AG04450 (cell line): ENCODE results near the gene ZNF48. TPM values are rescaled to one million over a fixed set of nuclear protein-coding genes. Genes with fewer than 3 reads are reported as not detected.

Experiments
- CTCF ChIA-PET: fragments of 300-600, 350-600 bp; formaldehyde crosslinking; extraction: SDS; loops from one replicate; lab custom pipeline; 2022; ENCODE audit warnings: antibody characterized with exemption, inconsistent platforms; lab: Charles Lee
- POLR2A ChIA-PET: fragments of 350-600 bp; formaldehyde crosslinking; extraction: SDS; loops from one replicate; lab custom pipeline; 2021; ENCODE audit warnings: antibody characterized with exemption, inconsistent platforms; lab: Yijun Ruan, JAX
- DNase-seq: peaks from one replicate; pipeline ENCODE4 v3.0.0-alpha.2; 2011; ENCODE audit warnings: low read depth, low spot score
- H3K27ac ChIP-seq: one replicate; pipeline ENCODE4 v1.5.1; 2012; ENCODE audit warnings: low read depth, low read length, control low read depth
- H3K27me3 ChIP-seq: one replicate; pipeline ENCODE4 v1.6.0; 2012; ENCODE audit warnings: low read length; ENCODE audit not compliant: control insufficient read depth, insufficient read depth
- H3K4me3 ChIP-seq: 2 replicates; pipeline ENCODE4 v1.5.1; 2011; ENCODE audit warnings: mild to moderate bottlenecking, low read depth, low read length, control low read depth
- H3K9me3 ChIP-seq: 2 replicates; pipeline ENCODE4 v1.5.1; 2012; ENCODE audit warnings: low read length; ENCODE audit not compliant: control insufficient read depth, insufficient read depth
- CTCF ChIP-seq: IDR thresholded peaks from 2 replicates; pipeline ENCODE4 v1.5.1; 2011; ENCODE audit warnings: low read depth, low read length, control low read depth, inconsistent platforms
- polyA plus RNA-seq: library from polyadenylated mRNA; depleted of rRNA; stranded (reverse); fragments of >200 nt; gene quantifications from 2 replicates; pipeline ENCODE4 v1.2.3, GENCODE V29; 2011; rRNA removed
- small RNA-seq: library from RNA; depleted of rRNA; stranded (forward); fragments of <200 nt; gene quantifications from one replicate; pipeline ENCODE3, GENCODE V24; 2012; ENCODE audit warnings: low read depth; ENCODE audit not compliant: insufficient read length

The ZNF48 gene
- polyA plus RNA-seq, 1 experiment, result 4.3 TPM

GRCh38 chr16:30447512-30448226 lies 52.4 kb downstream of the ZNF48 start:
- TF ChIP-seq CTCF, result no peak
- DNase-seq, result no peak
- Histone ChIP-seq H3K9me3 (peaks cover 6% of the 10 kb centered on the region), H3K4me3 (no peak overlapping the region), H3K27ac (no peak overlapping the region), H3K27me3 (peaks cover 10% of the 10 kb centered on the region)
- POLR2A ChIA-PET, result interaction anchor here (0.7 kb wide), 1 partner anchor 8 kb away, joined by 3 read pairs; no protein-coding TSS in a partner anchor
- CTCF ChIA-PET, result interaction anchor here (0.6 to 1.6 kb wide), 4 partner anchors 74 to 181 kb away, joined by 3 to 10 read pairs (median 4); no protein-coding TSS in a partner anchor

DNA sequence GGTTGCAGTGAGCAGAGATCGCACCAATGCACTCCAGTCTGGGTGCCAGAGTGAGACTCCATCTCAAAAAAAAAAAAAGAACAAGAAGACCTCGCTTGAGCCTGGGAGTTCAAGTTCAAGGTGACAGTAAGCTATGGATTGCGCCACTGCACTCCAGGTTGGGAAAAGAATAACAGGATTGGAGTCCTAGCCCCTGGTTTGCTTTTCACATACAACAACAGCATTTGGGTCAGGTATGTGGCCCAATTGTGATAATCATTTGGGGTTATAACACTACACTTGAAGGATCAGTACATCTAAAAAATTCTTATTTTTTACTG lies 53.9 kb downstream of the ZNF48 start:
- no peak for DNase-seq
- POLR2A ChIA-PET, result no interaction called here
- no peak for TF ChIP-seq CTCF
- Histone ChIP-seq H3K4me3 (no peak overlapping the region), H3K27ac (no peak overlapping the region), H3K9me3 (peaks cover 6% of the 10 kb centered on the region), H3K27me3 (peaks cover 15% of the 10 kb centered on the region)
- CTCF ChIA-PET, result interaction anchor here (0.6 to 3.1 kb wide), 42 partner anchors 10 to 548 kb away, joined by 3 to 36 read pairs (median 4); partner anchors contain the start of genes ZNF48 and ZNF747

Small RNAs within 50 kb of the gene (small RNA-seq; reads per million reads assigned to genes)
- gene RF00406, result not detected

Other genes with a start within 250 kb of the ZNF48 start
- gene CORO1A, start 211.8 kb upstream of the ZNF48 start, polyA plus RNA-seq, result 2.9 and 4.2 TPM in 2 replicates
- gene BOLA2B, start 201.8 kb upstream of the ZNF48 start, polyA plus RNA-seq, result 17.5 and 38.2 TPM in 2 replicates
- 3.8 and 13.4 TPM in 2 replicates for gene SLX1A, start 201.5 kb upstream of the ZNF48 start, polyA plus RNA-seq
- 7.3 and 8.5 TPM in 2 replicates for gene SULT1A3, start 196.2 kb upstream of the ZNF48 start, polyA plus RNA-seq
- 0.83 and 1.7 TPM in 2 replicates for gene NPIPB13, start 146.9 kb upstream of the ZNF48 start, polyA plus RNA-seq
- gene CD2BP2, start 40.1 kb upstream of the ZNF48 start, polyA plus RNA-seq, result 48.9 and 49.5 TPM in 2 replicates
- gene TBC1D10B, start 24.9 kb upstream of the ZNF48 start, polyA plus RNA-seq, result 12.0 and 14.8 TPM in 2 replicates
- 0.55 TPM in 1 of 2 replicates, not detected in the other for gene MYL11, start 20.6 kb upstream of the ZNF48 start, polyA plus RNA-seq
- not detected in 2 replicates for gene SEPTIN1, start 12.9 kb upstream of the ZNF48 start, polyA plus RNA-seq
- gene ZNF771, start 12.2 kb downstream of the ZNF48 start, polyA plus RNA-seq, result 9.3 and 10.1 TPM in 2 replicates
- 34.1 and 34.7 TPM in 2 replicates for gene DCTPP1, start 34.6 kb downstream of the ZNF48 start, polyA plus RNA-seq
- gene SEPHS2, start 50.5 kb downstream of the ZNF48 start, polyA plus RNA-seq, result 41.2 and 47.1 TPM in 2 replicates
- not detected in 2 replicates for gene ITGAL, start 77.3 kb downstream of the ZNF48 start, polyA plus RNA-seq
- 9.8 and 14.5 TPM in 2 replicates for gene ZNF768, start 131.1 kb downstream of the ZNF48 start, polyA plus RNA-seq
- 4.9 and 5.0 TPM in 2 replicates for gene ZNF747, start 139.4 kb downstream of the ZNF48 start, polyA plus RNA-seq
- gene ZNF764, start 163.0 kb downstream of the ZNF48 start, polyA plus RNA-seq, result 2.5 and 3.2 TPM in 2 replicates
- 5.5 and 6.8 TPM in 2 replicates for gene ZNF688, start 176.3 kb downstream of the ZNF48 start, polyA plus RNA-seq
- gene ZNF785, start 190.3 kb downstream of the ZNF48 start, polyA plus RNA-seq, result 4.7 and 6.6 TPM in 2 replicates
- gene ZNF689, start 215.0 kb downstream of the ZNF48 start, polyA plus RNA-seq, result 4.0 and 4.2 TPM in 2 replicates